H9 (cell line): ENCODE measurements around the gene FRMD1. TPM values are rescaled to one million over a fixed set of nuclear protein-coding genes. Genes with fewer than 3 reads are reported as not detected.

ENCODE experiments used
- DNase-seq: peaks from one replicate; pipeline ENCODE4 v3.0.0-alpha.2; 2017
- H2AFZ ChIP-seq: one replicate; pipeline ENCODE4 v1.6.1; 2013; ENCODE audit warnings: mild to moderate bottlenecking, low read length, control low read depth, moderate library complexity
- H2AK5ac ChIP-seq: 2 replicates; pipeline ENCODE4 v1.6.1; 2013; ENCODE audit warnings: low read length, control low read depth, mixed read lengths; ENCODE audit not compliant: insufficient read length
- H2BK120ac ChIP-seq: one replicate; pipeline ENCODE4 v1.6.1; 2013; ENCODE audit warnings: low read depth, mild to moderate bottlenecking, low read length, control low read depth, inconsistent platforms; ENCODE audit not compliant: poor library complexity, severe bottlenecking
- H2BK12ac ChIP-seq: 2 replicates; pipeline ENCODE4 v1.6.1; 2013; ENCODE audit warnings: low read length, control low read depth, mixed read lengths, low read depth; ENCODE audit not compliant: insufficient read length
- H2BK15ac ChIP-seq: 2 replicates; pipeline ENCODE4 v1.6.1; 2013; ENCODE audit warnings: low read depth, low read length, control low read depth
- H2BK20ac ChIP-seq: one replicate; pipeline ENCODE4 v1.6.1; 2013; ENCODE audit warnings: low read depth, mild to moderate bottlenecking, low read length, control low read depth, inconsistent platforms; ENCODE audit not compliant: poor library complexity, severe bottlenecking
- H2BK5ac ChIP-seq: 2 replicates; pipeline ENCODE4 v1.6.1; 2013; ENCODE audit warnings: low read length, control low read depth, mixed read lengths; ENCODE audit not compliant: insufficient read length
- H3K14ac ChIP-seq: 2 replicates; pipeline ENCODE4 v1.6.1; 2013; ENCODE audit warnings: low read length, control low read depth; ENCODE audit not compliant: insufficient read depth
- H3K18ac ChIP-seq: 2 replicates; pipeline ENCODE4 v1.6.1; 2013; ENCODE audit warnings: low read depth, mild to moderate bottlenecking, mixed read lengths, low read length, control low read depth; ENCODE audit not compliant: insufficient read length
- H3K23ac ChIP-seq: 2 replicates; pipeline ENCODE4 v1.6.1; 2013; ENCODE audit warnings: low read length, control low read depth, mixed read lengths, low read depth; ENCODE audit not compliant: insufficient read length
- H3K23me2 ChIP-seq: 2 replicates; pipeline ENCODE4 v1.6.1; 2013; ENCODE audit warnings: low read depth, mild to moderate bottlenecking, mixed read lengths, low read length, control low read depth; ENCODE audit not compliant: insufficient read length, poor library complexity, severe bottlenecking
- H3K27ac ChIP-seq: 2 replicates; pipeline ENCODE4 v1.5.1; 2013; ENCODE audit warnings: low read length, control low read depth, mixed read lengths, low read depth; ENCODE audit not compliant: insufficient read length
- H3K27me3 ChIP-seq: 2 replicates; pipeline ENCODE4 v1.6.1; 2013; ENCODE audit warnings: low read length, control low read depth, inconsistent platforms; ENCODE audit not compliant: insufficient read depth
- H3K4ac ChIP-seq: 2 replicates; pipeline ENCODE4 v1.6.1; 2013; ENCODE audit warnings: low read depth, mild to moderate bottlenecking, control low read depth, inconsistent platforms, low read length, moderate library complexity
- H3K4me1 ChIP-seq: 2 replicates; pipeline ENCODE4 v1.6.1; 2013; ENCODE audit warnings: low read length, control low read depth, inconsistent platforms; ENCODE audit not compliant: insufficient read depth
- H3K4me2 ChIP-seq: 2 replicates; pipeline ENCODE4 v1.6.1; 2013; ENCODE audit warnings: low read length, control low read depth, mixed read lengths; ENCODE audit not compliant: insufficient read length, insufficient read depth
- H3K56ac ChIP-seq: 2 replicates; pipeline ENCODE4 v1.6.1; 2013; ENCODE audit warnings: low read depth, mild to moderate bottlenecking, mixed read lengths, low read length, control low read depth; ENCODE audit not compliant: insufficient read length
- H3K79me1 ChIP-seq: 2 replicates; pipeline ENCODE4 v1.6.1; 2013; ENCODE audit warnings: low read depth, mild to moderate bottlenecking, moderate library complexity, low read length, control low read depth, inconsistent platforms; ENCODE audit not compliant: insufficient read depth, poor library complexity, severe bottlenecking
- H3K79me2 ChIP-seq: 2 replicates; pipeline ENCODE4 v1.6.1; 2013; ENCODE audit warnings: low read length, control low read depth, inconsistent platforms; ENCODE audit not compliant: insufficient read depth
- H3K9ac ChIP-seq: 2 replicates; pipeline ENCODE4 v1.6.1; 2013; ENCODE audit warnings: low read length, control low read depth, mixed read lengths; ENCODE audit not compliant: insufficient read length; ENCODE audit errors: extremely low read depth
- H3K9me3 ChIP-seq: one replicate; pipeline ENCODE4 v1.6.1; 2013; ENCODE audit warnings: low read depth, low read length, inconsistent platforms; ENCODE audit not compliant: control insufficient read depth
- H3T11ph ChIP-seq: one replicate; pipeline ENCODE4 v1.6.1; 2013; ENCODE audit warnings: mild to moderate bottlenecking, low read length, control low read depth, inconsistent platforms
- H4K20me1 ChIP-seq: one replicate; pipeline ENCODE4 v1.6.1; 2013; ENCODE audit not compliant: control insufficient read depth, insufficient read length, insufficient read depth
- H4K5ac ChIP-seq: 2 replicates; pipeline ENCODE4 v1.6.1; 2013; ENCODE audit warnings: low read depth, mild to moderate bottlenecking, mixed read lengths, low read length, control low read depth; ENCODE audit not compliant: insufficient read length
- H4K8ac ChIP-seq: replicated peaks from 2 replicates; pipeline ENCODE4 v1.6.1; 2013; ENCODE audit warnings: low read length, control low read depth, mixed read lengths, low read depth; ENCODE audit not compliant: insufficient read length
- H4K91ac ChIP-seq: 2 replicates; pipeline ENCODE4 v1.6.1; 2013; ENCODE audit warnings: low read depth, mild to moderate bottlenecking, moderate library complexity, mixed read lengths, low read length, control low read depth; ENCODE audit not compliant: insufficient read length
- H3K27ac Mint-ChIP-seq, 3 experiments: 2 replicates in 2 of 3; 3 replicates in 1 of 3; pipeline ENCODE4 v1.8.0; 2020 to 2021; ENCODE audit warnings: mixed read lengths in 3 of 3, mild to moderate bottlenecking in 1 of 3, moderate library complexity in 1 of 3
- H3K27me3 Mint-ChIP-seq: 2 replicates; pipeline ENCODE4 v1.8.0; 2021; ENCODE audit warnings: low read depth, mild to moderate bottlenecking, moderate library complexity, mixed read lengths
- H3K36me3 Mint-ChIP-seq, 3 experiments: 2 replicates in 2 of 3; 3 replicates in 1 of 3; pipeline ENCODE4 v1.8.0; 2020 to 2021; ENCODE audit warnings: low read depth in 3 of 3, mixed read lengths in 3 of 3; ENCODE audit not compliant: insufficient read depth in 1 of 3
- H3K4me1 Mint-ChIP-seq, 2 experiments: 2 replicates each; pipeline ENCODE4 v1.8.0; 2020; ENCODE audit warnings: mixed read lengths in 2 of 2
- H3K4me3 Mint-ChIP-seq, 2 experiments: 2 replicates in 1 of 2; 3 replicates in 1 of 2; pipeline ENCODE4 v1.8.0; 2020 to 2021; ENCODE audit warnings: mild to moderate bottlenecking in 2 of 2, mixed read lengths in 2 of 2, moderate library complexity in 1 of 2
- H3K9me3 Mint-ChIP-seq, 2 experiments: 2 replicates in 1 of 2; 3 replicates in 1 of 2; pipeline ENCODE4 v1.8.0; 2020; ENCODE audit warnings: mild to moderate bottlenecking in 2 of 2, mixed read lengths in 2 of 2, moderate library complexity in 1 of 2
- CTCF ChIP-seq: fragments of 200-600 bp; sonication (generic); conservative IDR thresholded peaks from 3 replicates; pipeline ENCODE4 v1.8.0; 2021; ENCODE audit warnings: antibody characterized with exemption, mild to moderate bottlenecking
- WGBS: extraction: QIAGEN DNeasy Blood & Tissue Kit; methylation state at CpG from one replicate; pipeline ENCODE4 v1.1.7; 2013; ENCODE audit warnings: missing lambda C conversion rate, low lambda C conversion rate, mixed read lengths; ENCODE audit not compliant: insufficient read length; ENCODE audit errors: extremely low coverage; 5-methylcytosine and 5-hydroxymethylcytosine counted together
- total RNA-seq: library from RNA; stranded (reverse); gene quantifications from 2 replicates; pipeline ENCODE4 v1.2.1, GENCODE V29; 2021

FRMD1 gene
- total RNA-seq, 1 experiment from 2014 or later, result not detected

- no peak overlapping the region for H3T11ph ChIP-seq
- no peaks in the 10 kb centered on the region for H3K79me1 ChIP-seq
- H3K23ac ChIP-seq, result no peak overlapping the region
- H3K4me2 ChIP-seq, result no peak overlapping the region
- peaks cover 9% of the 10 kb centered on the region for H3K27me3 Mint-ChIP-seq
- H3K27ac ChIP-seq, result no peak overlapping the region
- no peaks in the 10 kb centered on the region for H3K27me3 ChIP-seq
- no peaks in the 10 kb centered on the region for H3K9me3 Mint-ChIP-seq
- H3K4me3 Mint-ChIP-seq, result no peak overlapping the region
- H3K9ac ChIP-seq, result no peak overlapping the region
- H3K9me3 ChIP-seq, result no peaks in the 10 kb centered on the region
- H2BK15ac ChIP-seq, result no peak overlapping the region
- H2AK5ac ChIP-seq, result no peak overlapping the region
- H3K4me1 Mint-ChIP-seq, result peaks cover 19 to 60% of the 10 kb centered on the region in 2 experiments
- no peak for TF ChIP-seq CTCF
- no peak overlapping the region for H3K18ac ChIP-seq
- no peaks in the 10 kb centered on the region for H4K20me1 ChIP-seq
- no CpG with 5 or more reads among the region's 10 CpGs for WGBS
- no peak overlapping the region for H3K4ac ChIP-seq
- H3K4me1 ChIP-seq, result no peaks in the 10 kb centered on the region
- no peak overlapping the region for H2BK12ac ChIP-seq
- no peaks in the 10 kb centered on the region for H3K36me3 Mint-ChIP-seq
- no peak overlapping the region for H4K5ac ChIP-seq
- H3K27ac Mint-ChIP-seq, result no peak overlapping the region
- no peak overlapping the region for H2BK20ac ChIP-seq
- no peaks in the 10 kb centered on the region for H3K79me2 ChIP-seq
- H2BK5ac ChIP-seq, result no peak overlapping the region
- no peak overlapping the region for H2AFZ ChIP-seq
- no peak overlapping the region for H2BK120ac ChIP-seq
- no peak overlapping the region for H3K14ac ChIP-seq
- H3K23me2 ChIP-seq, result no peaks in the 10 kb centered on the region
- no peak overlapping the region for H4K91ac ChIP-seq
- H3K56ac ChIP-seq, result no peak overlapping the region
- H4K8ac ChIP-seq, result no peak overlapping the region
- DNase-seq, result no peak
These were observed 7.6 kb upstream of the FRMD1 start for GRCh38 chr6:168086616-168087015.
